Central memory CD8-positive, alpha-beta T cell (primary cell): ENCODE results near the gene LCE2A.

Experiments
- ATAC-seq: fragments of 150-1000 bp; cut with Tn5 transposase; replicated peaks from 2 replicates; pipeline ENCODE4 v1.10.0; 2022; ENCODE audit warnings: mild to moderate bottlenecking, moderate FRiP score, moderate number of reproducible peaks; ENCODE audit not compliant: poor library complexity, severe bottlenecking; ENCODE audit errors: extremely low read depth
- DNase-seq, 2 donors: peaks; one replicate each; pipeline ENCODE4 v3.0.0; 2021; ENCODE audit warnings: low spot score in 2 of 2
- H3K27ac Mint-ChIP-seq: one replicate; pipeline ENCODE4 v1.8.0; 2022; ENCODE audit warnings: low read depth, mild to moderate bottlenecking, moderate library complexity, mixed read lengths
- H3K27me3 Mint-ChIP-seq: one replicate; pipeline ENCODE4 v1.8.0; 2022; ENCODE audit warnings: mixed read lengths
- H3K36me3 Mint-ChIP-seq: one replicate; pipeline ENCODE4 v1.8.0; 2022; ENCODE audit warnings: mild to moderate bottlenecking, moderate library complexity, mixed read lengths; ENCODE audit not compliant: insufficient read depth
- H3K4me1 Mint-ChIP-seq: one replicate; pipeline ENCODE4 v1.8.0; 2022; ENCODE audit warnings: mixed read lengths
- H3K4me3 Mint-ChIP-seq: one replicate; pipeline ENCODE4 v1.8.0; 2022; ENCODE audit warnings: mild to moderate bottlenecking, moderate library complexity, mixed read lengths
- H3K9me3 Mint-ChIP-seq: one replicate; pipeline ENCODE4 v1.8.0; 2022; ENCODE audit warnings: mixed read lengths

Gene LCE2A

GRCh38 chr1:152747831-152748230, 49.7 kb downstream of the LCE2A start:
- DNase-seq (no peak), ATAC-seq (no peak)
- H3K4me1 Mint-ChIP-seq: no peaks in the 10 kb centered on the region
- H3K9me3 Mint-ChIP-seq: no peaks in the 10 kb centered on the region
- H3K36me3 Mint-ChIP-seq: no peaks in the 10 kb centered on the region
- H3K4me3 Mint-ChIP-seq: no peak overlapping the region
- peaks cover 84% of the 10 kb centered on the region for H3K27me3 Mint-ChIP-seq
- no peak overlapping the region for H3K27ac Mint-ChIP-seq
